NT2/D1 (cell line): Measurements from ENCODE around the gene WNT4.

ENCODE experiments used
- SUZ12 ChIP-seq: IDR thresholded peaks from 2 replicates; pipeline ENCODE4 v1.6.1; 2011; ENCODE audit not compliant: insufficient read length, insufficient read depth; ENCODE audit errors: extremely low read depth
- YY1 ChIP-seq: IDR thresholded peaks from 2 replicates; pipeline ENCODE4 v1.6.1; 2011; ENCODE audit not compliant: insufficient read length, insufficient read depth

- TF ChIP-seq YY1: no peak
- no peak for TF ChIP-seq SUZ12
Observed at GRCh38 chr1:22096463-22096862, 46.4 kb downstream of the WNT4 start.
